ENCODE results near the gene OR4Q3. TPM values are rescaled to one million over a fixed set of nuclear protein-coding genes. Genes with fewer than 3 reads are reported as not detected.

The OR4Q3 gene
- not detected for polyA plus RNA-seq (2012; ENCODE audit: insufficient read length, low read depth)

- TF ChIP-seq REST (IDR thresholded peaks at IDR 0.05; ENCODE audit: insufficient read depth in 1 of 2, low read depth in 2 of 2, low read length in 2 of 2) (no peak), POLR2AphosphoS5 (IDR thresholded peaks at IDR 0.05; ENCODE audit: low read depth, low read length) (no peak), TAF1 (IDR thresholded peaks at IDR 0.05; ENCODE audit: borderline replicate concordance, insufficient read depth, low read length) (no peak), SIN3A (IDR thresholded peaks at IDR 0.05; ENCODE audit: borderline replicate concordance, insufficient read depth, low read length) (no peak), FOXP2 (optimal IDR thresholded peaks at IDR 0.05; ENCODE audit: borderline replicate concordance, extremely low read depth, extremely low read length, insufficient read depth) (no peak)
These were observed at the start of gene OR4Q3 for GRCh38 chr14:19743256-19743655. Gene OR4Q3, plus strand, starts transcription at chr14:19743571.

- no peak for TF ChIP-seq FOXP2 (optimal IDR thresholded peaks at IDR 0.05; ENCODE audit: borderline replicate concordance, extremely low read depth, extremely low read length, insufficient read depth)
- no peak for TF ChIP-seq REST (IDR thresholded peaks at IDR 0.05; ENCODE audit: insufficient read depth in 1 of 2, low read depth in 2 of 2, low read length in 2 of 2)
- no peak for TF ChIP-seq SIN3A (IDR thresholded peaks at IDR 0.05; ENCODE audit: borderline replicate concordance, insufficient read depth, low read length)
- TF ChIP-seq POLR2AphosphoS5 (IDR thresholded peaks at IDR 0.05; ENCODE audit: low read depth, low read length): no peak
- TF ChIP-seq TAF1 (IDR thresholded peaks at IDR 0.05; ENCODE audit: borderline replicate concordance, insufficient read depth, low read length): no peak
These were observed 14.0 kb upstream of the OR4Q3 start for GRCh38 chr14:19729359-19729758.

GRCh38 chr14:19729763-19730162, 13.6 kb upstream of the OR4Q3 start:
- TF ChIP-seq FOXP2 (optimal IDR thresholded peaks at IDR 0.05; ENCODE audit: borderline replicate concordance, extremely low read depth, extremely low read length, insufficient read depth): no peak
- no peak for TF ChIP-seq POLR2AphosphoS5 (IDR thresholded peaks at IDR 0.05; ENCODE audit: low read depth, low read length)
- TF ChIP-seq REST (IDR thresholded peaks at IDR 0.05; ENCODE audit: insufficient read depth in 1 of 2, low read depth in 2 of 2, low read length in 2 of 2): no peak
- TF ChIP-seq SIN3A (IDR thresholded peaks at IDR 0.05; ENCODE audit: borderline replicate concordance, insufficient read depth, low read length): no peak
- no peak for TF ChIP-seq TAF1 (IDR thresholded peaks at IDR 0.05; ENCODE audit: borderline replicate concordance, insufficient read depth, low read length)

- TF ChIP-seq POLR2AphosphoS5 (IDR thresholded peaks at IDR 0.05; ENCODE audit: low read depth, low read length): no peak
- no peak for TF ChIP-seq SIN3A (IDR thresholded peaks at IDR 0.05; ENCODE audit: borderline replicate concordance, insufficient read depth, low read length)
- no peak for TF ChIP-seq FOXP2 (optimal IDR thresholded peaks at IDR 0.05; ENCODE audit: borderline replicate concordance, extremely low read depth, extremely low read length, insufficient read depth)
- TF ChIP-seq REST (IDR thresholded peaks at IDR 0.05; ENCODE audit: insufficient read depth in 1 of 2, low read depth in 2 of 2, low read length in 2 of 2): no peak
- no peak for TF ChIP-seq TAF1 (IDR thresholded peaks at IDR 0.05; ENCODE audit: borderline replicate concordance, insufficient read depth, low read length)
These were observed 10.8 kb downstream of the OR4Q3 start for GRCh38 chr14:19754172-19754571.

Measured in PFSK-1 (cell line).